Endodermal cell (in vitro differentiated cells): ENCODE measurements around the gene TBC1D1. TPM values are rescaled to one million over a fixed set of nuclear protein-coding genes. Genes with fewer than 3 reads are reported as not detected.

ENCODE experiments used
- DNase-seq: peaks from one replicate; pipeline ENCODE4 v3.0.0-alpha.2; 2017
- H3K27ac ChIP-seq: 2 replicates; pipeline ENCODE4 v1.5.1; 2013; ENCODE audit warnings: mild to moderate bottlenecking, low read depth, low read length, moderate library complexity
- H3K27me3 ChIP-seq: 2 replicates; pipeline ENCODE4 v1.6.1; 2013; ENCODE audit warnings: mild to moderate bottlenecking, low read length, moderate library complexity; ENCODE audit not compliant: insufficient read depth, control insufficient read depth, poor library complexity, severe bottlenecking
- H3K36me3 ChIP-seq: 2 replicates; pipeline ENCODE4 v1.7.0; 2013; ENCODE audit warnings: mild to moderate bottlenecking, low read length, moderate library complexity; ENCODE audit not compliant: control insufficient read depth, insufficient read depth
- H3K4me1 ChIP-seq: one replicate; pipeline ENCODE4 v1.7.0; 2013; ENCODE audit warnings: low read length; ENCODE audit not compliant: control insufficient read depth, insufficient read depth
- H3K4me3 ChIP-seq: 2 replicates; pipeline ENCODE4 v1.5.1; 2013; ENCODE audit warnings: mild to moderate bottlenecking, low read length, moderate library complexity
- H3K9ac ChIP-seq: 2 replicates; pipeline ENCODE4 v1.6.1; 2013; ENCODE audit warnings: mild to moderate bottlenecking, low read length, moderate library complexity; ENCODE audit not compliant: poor library complexity, severe bottlenecking; ENCODE audit errors: extremely low read depth
- H3K9me3 ChIP-seq: 2 replicates; pipeline ENCODE4 v1.6.1; 2013; ENCODE audit warnings: mild to moderate bottlenecking, low read length, moderate library complexity; ENCODE audit not compliant: control insufficient read depth
- H3K27ac Mint-ChIP-seq: 2 replicates; pipeline ENCODE4 v1.8.0; 2020; ENCODE audit warnings: mixed read lengths
- H3K27me3 Mint-ChIP-seq: 2 replicates; pipeline ENCODE4 v1.8.0; 2021; ENCODE audit warnings: mild to moderate bottlenecking, mixed read lengths; ENCODE audit not compliant: insufficient read depth
- H3K36me3 Mint-ChIP-seq: 2 replicates; pipeline ENCODE4 v1.8.0; 2020; ENCODE audit warnings: low read depth, mixed read lengths
- H3K4me1 Mint-ChIP-seq: 2 replicates; pipeline ENCODE4 v1.8.0; 2020; ENCODE audit warnings: mixed read lengths
- H3K4me3 Mint-ChIP-seq: 2 replicates; pipeline ENCODE4 v1.8.0; 2020; ENCODE audit warnings: mild to moderate bottlenecking, moderate library complexity, mixed read lengths
- H3K9me3 Mint-ChIP-seq: 2 replicates; pipeline ENCODE4 v1.8.0; 2020; ENCODE audit warnings: mild to moderate bottlenecking, mixed read lengths
- WGBS, 2 experiments: methylation state at CpG; one replicate each; pipeline versions ENCODE4 v1.1.5 to v1.1.7; 2013; ENCODE audit warnings: missing lambda C conversion rate in 2 of 2, mixed read lengths in 1 of 2; ENCODE audit not compliant: insufficient coverage in 1 of 2, insufficient read length in 1 of 2; 5-methylcytosine and 5-hydroxymethylcytosine counted together
- total RNA-seq, 2 donors: library from RNA; stranded (reverse); fragmentation: NEBNext Ultra II Directional in 1 of 2; extraction: Animal tissue kit (Norgen Biotek cat#: 25700) in 1 of 2; gene quantifications; 2 replicates in 1 of 2; 3 replicates in 1 of 2; pipeline ENCODE4 v1.2.1, GENCODE V29; 2021
- TF ChIP-seq, protein P1 (sequence below): fragments of 200-600 bp; sonication (generic); conservative IDR thresholded peaks from 2 replicates; pipeline ENCODE4 v1.5.0; 2021; ENCODE audit warnings: antibody characterized with exemption, mild to moderate bottlenecking

The TBC1D1 gene
- total RNA-seq, 2 donors from 2014 or later: 110 to 122 TPM

DNA sequence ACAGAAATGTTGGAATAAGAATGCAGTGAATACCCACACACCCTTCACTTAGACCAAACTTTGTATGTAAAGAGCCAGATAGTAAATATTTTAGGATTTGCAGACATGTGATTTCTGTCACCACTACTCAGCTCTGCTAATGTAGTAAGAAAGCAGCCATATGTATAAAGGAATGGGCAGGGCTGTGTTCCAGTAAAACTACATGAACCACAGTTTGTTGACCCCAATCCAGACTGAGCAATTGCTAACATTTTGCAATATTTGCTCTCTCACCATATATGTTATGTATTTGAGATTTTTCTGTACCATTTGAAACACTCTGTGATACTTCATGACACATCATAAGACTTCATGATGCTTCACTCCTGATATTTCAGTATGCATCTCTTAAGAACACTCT lies 32.0 kb upstream of the TBC1D1 start:
- TF ChIP-seq, protein P1, sequence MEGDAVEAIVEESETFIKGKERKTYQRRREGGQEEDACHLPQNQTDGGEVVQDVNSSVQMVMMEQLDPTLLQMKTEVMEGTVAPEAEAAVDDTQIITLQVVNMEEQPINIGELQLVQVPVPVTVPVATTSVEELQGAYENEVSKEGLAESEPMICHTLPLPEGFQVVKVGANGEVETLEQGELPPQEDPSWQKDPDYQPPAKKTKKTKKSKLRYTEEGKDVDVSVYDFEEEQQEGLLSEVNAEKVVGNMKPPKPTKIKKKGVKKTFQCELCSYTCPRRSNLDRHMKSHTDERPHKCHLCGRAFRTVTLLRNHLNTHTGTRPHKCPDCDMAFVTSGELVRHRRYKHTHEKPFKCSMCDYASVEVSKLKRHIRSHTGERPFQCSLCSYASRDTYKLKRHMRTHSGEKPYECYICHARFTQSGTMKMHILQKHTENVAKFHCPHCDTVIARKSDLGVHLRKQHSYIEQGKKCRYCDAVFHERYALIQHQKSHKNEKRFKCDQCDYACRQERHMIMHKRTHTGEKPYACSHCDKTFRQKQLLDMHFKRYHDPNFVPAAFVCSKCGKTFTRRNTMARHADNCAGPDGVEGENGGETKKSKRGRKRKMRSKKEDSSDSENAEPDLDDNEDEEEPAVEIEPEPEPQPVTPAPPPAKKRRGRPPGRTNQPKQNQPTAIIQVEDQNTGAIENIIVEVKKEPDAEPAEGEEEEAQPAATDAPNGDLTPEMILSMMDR: no peak

GRCh38 chr4:37860266-37860665 lies 30.6 kb upstream of the TBC1D1 start:
- Mint-ChIP-seq H3K4me1 (no peaks in the 10 kb centered on the region), H3K27me3 (no peaks in the 10 kb centered on the region), H3K27ac (no peak overlapping the region), H3K9me3 (no peaks in the 10 kb centered on the region), H3K4me3 (no peak overlapping the region), H3K36me3 (peaks cover 24% of the 10 kb centered on the region)
- Histone ChIP-seq H3K27ac (no peak overlapping the region), H3K4me3 (no peak overlapping the region), H3K27me3 (no peaks in the 10 kb centered on the region), H3K9me3 (no peaks in the 10 kb centered on the region), H3K36me3 (peaks cover 35% of the 10 kb centered on the region), H3K9ac (no peak overlapping the region), H3K4me1 (no peaks in the 10 kb centered on the region)
- TF ChIP-seq, protein P1: no peak
- DNase-seq: no peak
- WGBS, 2 experiments: 100% methylated on average over 1 of the region's 1 CpG

More for the DNA sequence above, 32.0 kb upstream of the TBC1D1 start:
- Histone ChIP-seq H3K27me3 (no peaks in the 10 kb centered on the region), H3K9me3 (no peaks in the 10 kb centered on the region), H3K27ac (no peak overlapping the region), H3K4me3 (no peak overlapping the region), H3K36me3 (peaks cover 40% of the 10 kb centered on the region), H3K4me1 (no peaks in the 10 kb centered on the region), H3K9ac (no peak overlapping the region)
- Mint-ChIP-seq H3K36me3 (peaks cover 27% of the 10 kb centered on the region), H3K27me3 (no peaks in the 10 kb centered on the region), H3K4me1 (no peaks in the 10 kb centered on the region), H3K27ac (no peak overlapping the region), H3K9me3 (no peaks in the 10 kb centered on the region), H3K4me3 (no peak overlapping the region)
- DNase-seq: no peak

DNA sequence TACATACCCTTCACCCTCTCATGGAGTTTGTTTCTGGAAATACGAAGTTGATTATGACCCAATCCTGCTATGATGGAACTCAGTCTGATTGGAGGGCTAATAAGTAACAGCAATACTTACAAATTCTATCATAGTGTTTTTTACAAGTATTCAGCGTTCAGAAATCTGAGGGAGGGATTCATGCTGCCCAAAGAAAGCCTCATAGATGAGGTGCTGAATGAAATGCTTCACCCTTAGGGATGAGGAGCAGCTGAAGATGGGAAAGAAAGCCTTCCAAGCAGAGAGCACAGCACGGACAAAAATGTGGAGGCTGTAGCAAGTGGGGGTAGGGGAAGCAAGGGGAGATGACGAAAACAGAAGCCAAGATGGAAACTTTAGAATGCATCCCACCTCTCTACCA lies 27.9 kb upstream of the TBC1D1 start:
- TF ChIP-seq, protein P1: no peak
- H3K4me3 ChIP-seq: no peak overlapping the region
- Mint-ChIP-seq H3K27me3 (no peaks in the 10 kb centered on the region), H3K9me3 (peaks cover 11% of the 10 kb centered on the region), H3K4me3 (no peak overlapping the region), H3K4me1 (no peaks in the 10 kb centered on the region), H3K36me3 (peaks cover 34% of the 10 kb centered on the region), H3K27ac (no peak overlapping the region)
- no peaks in the 10 kb centered on the region for H3K9me3 ChIP-seq
- no peaks in the 10 kb centered on the region for H3K27me3 ChIP-seq
- no peak for DNase-seq
- H3K9ac ChIP-seq: no peak overlapping the region
- WGBS, 2 experiments: 90 to 93% methylated on average over 2 to 4 of the region's 4 CpGs
- H3K27ac ChIP-seq: no peak overlapping the region
- peaks cover 13% of the 10 kb centered on the region for H3K36me3 ChIP-seq
- H3K4me1 ChIP-seq: no peaks in the 10 kb centered on the region
